NT2/D1 (cell line): ENCODE data around the gene SCAMP3.

ENCODE experiments used
- SUZ12 ChIP-seq: IDR thresholded peaks from 2 replicates; pipeline ENCODE4 v1.6.1; 2011; ENCODE audit not compliant: insufficient read length, insufficient read depth; ENCODE audit errors: extremely low read depth
- YY1 ChIP-seq: IDR thresholded peaks from 2 replicates; pipeline ENCODE4 v1.6.1; 2011; ENCODE audit not compliant: insufficient read length, insufficient read depth

- TF ChIP-seq YY1 (no peak), SUZ12 (no peak)
Measured at GRCh38 chr1:155253208-155253607, 9.0 kb downstream of the SCAMP3 start.
